Small intestine (tissue), 7 donors: ENCODE data around the gene ZBTB40. TPM values are rescaled to one million over a fixed set of nuclear protein-coding genes. Genes with fewer than 3 reads are reported as not detected.
A peak's percentile ranks its signal among the peaks of the same experiment; 100 is the strongest.

ENCODE experiments used
- DNase-seq, 2 donors: peaks; one replicate each; pipeline versions ENCODE4 v3.0.0 to v3.0.0-alpha.2; 2013
- FAIRE-seq: peaks from 2 replicates; lab custom pipeline; 2012; peaks lifted over from hg19 to GRCh38; lab: Jason Lieb, UNC
- H3K27ac ChIP-seq, 3 donors: one replicate each; pipeline ENCODE4 v1.5.1; 2013; ENCODE audit warnings: low read length in 2 of 3, mild to moderate bottlenecking in 2 of 3, control low read depth in 1 of 3, inconsistent platforms in 1 of 3, low read depth in 1 of 3, moderate library complexity in 1 of 3
- H3K27me3 ChIP-seq, 3 donors: one replicate each; pipeline ENCODE4 v1.6.1; 2013; ENCODE audit warnings: low read length in 3 of 3, inconsistent platforms in 1 of 3; ENCODE audit not compliant: control insufficient read depth in 3 of 3, insufficient read depth in 3 of 3
- H3K36me3 ChIP-seq, 3 donors: one replicate each; pipeline ENCODE4 v1.6.1; 2013; ENCODE audit warnings: low read length in 3 of 3, inconsistent platforms in 1 of 3, low read depth in 1 of 3, mild to moderate bottlenecking in 1 of 3, moderate library complexity in 1 of 3; ENCODE audit not compliant: control insufficient read depth in 3 of 3, insufficient read depth in 2 of 3
- H3K4me1 ChIP-seq, 3 donors: one replicate each; pipeline ENCODE4 v1.6.1; 2013; ENCODE audit warnings: low read length in 2 of 3, inconsistent platforms in 1 of 3, low read depth in 1 of 3, mild to moderate bottlenecking in 1 of 3, moderate library complexity in 1 of 3; ENCODE audit not compliant: control insufficient read depth in 3 of 3, insufficient read depth in 2 of 3
- H3K4me3 ChIP-seq, 3 donors: one replicate each; pipeline ENCODE4 v1.5.1; 2013; ENCODE audit warnings: low read length in 3 of 3, control low read depth in 1 of 3, inconsistent platforms in 1 of 3, low read depth in 1 of 3, mild to moderate bottlenecking in 1 of 3, moderate library complexity in 1 of 3
- H3K9me3 ChIP-seq, 2 donors: one replicate each; pipeline ENCODE4 v1.6.1; 2013; ENCODE audit warnings: low read depth in 1 of 2, low read length in 1 of 2; ENCODE audit not compliant: control insufficient read depth in 2 of 2, insufficient read depth in 1 of 2
- WGBS, 3 donors: extraction: QIAGEN DNeasy Blood & Tissue Kit; methylation state at CpG; one replicate each; pipeline ENCODE4 v1.1.7; 2013; 5-methylcytosine and 5-hydroxymethylcytosine counted together
- polyA plus RNA-seq, 4 donors: library from polyadenylated mRNA; stranded (reverse) in 3 of 4; unstranded in 1 of 4; fragments of 200-250 nt in 3 of 4; fragments of 120-200 nt in 1 of 4; gene quantifications; one replicate each; pipeline versions ENCODE4 v1.2.1 to v1.2.3, GENCODE V29; 2013
- donor health status: healthy with polysubstance abuse.
- donor health status: control.
- donor health status: control.
- donor health status: Bipolar disorder and iron deficiency.
- donor health status: healthy.

Gene ZBTB40
- polyA plus RNA-seq, 4 donors = 4.1 to 14.6 (median 6.7) TPM

DNA sequence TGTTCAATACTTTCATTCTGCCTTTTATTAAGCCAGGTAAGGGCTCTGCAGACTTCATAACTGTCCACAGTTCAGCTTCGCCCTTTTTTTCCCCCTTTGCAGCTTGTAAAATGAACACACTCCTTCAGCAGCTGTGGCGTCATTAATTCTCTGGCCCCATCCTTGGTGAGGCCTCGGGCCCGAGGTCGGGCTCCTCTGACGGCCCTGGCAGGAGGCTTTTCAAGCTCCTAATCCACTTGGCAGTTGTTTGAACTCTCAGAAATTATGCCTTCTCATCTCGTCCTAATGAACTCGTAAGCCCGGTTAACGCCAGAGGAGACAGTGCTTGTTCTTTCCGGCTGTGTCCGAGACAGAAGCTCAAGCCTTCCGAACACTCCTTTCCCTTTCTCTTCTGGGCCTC is 93.5 kb downstream of the ZBTB40 start:
- H3K36me3 ChIP-seq = no peaks in the 10 kb centered on the region
- DNase-seq = no peak
- FAIRE-seq = no peak
- peaks cover 0 to 29% (median 4%) of the 10 kb centered on the region in 3 donors for H3K27me3 ChIP-seq
- 51 to 58% (median 54%) methylated on average over 13 of the region's 13 CpGs for WGBS, 3 donors
- no peak overlapping the region for H3K27ac ChIP-seq
- H3K9me3 ChIP-seq = no peaks in the 10 kb centered on the region
- H3K4me3 ChIP-seq = no peak overlapping the region
- no peaks in the 10 kb centered on the region for H3K4me1 ChIP-seq

DNA sequence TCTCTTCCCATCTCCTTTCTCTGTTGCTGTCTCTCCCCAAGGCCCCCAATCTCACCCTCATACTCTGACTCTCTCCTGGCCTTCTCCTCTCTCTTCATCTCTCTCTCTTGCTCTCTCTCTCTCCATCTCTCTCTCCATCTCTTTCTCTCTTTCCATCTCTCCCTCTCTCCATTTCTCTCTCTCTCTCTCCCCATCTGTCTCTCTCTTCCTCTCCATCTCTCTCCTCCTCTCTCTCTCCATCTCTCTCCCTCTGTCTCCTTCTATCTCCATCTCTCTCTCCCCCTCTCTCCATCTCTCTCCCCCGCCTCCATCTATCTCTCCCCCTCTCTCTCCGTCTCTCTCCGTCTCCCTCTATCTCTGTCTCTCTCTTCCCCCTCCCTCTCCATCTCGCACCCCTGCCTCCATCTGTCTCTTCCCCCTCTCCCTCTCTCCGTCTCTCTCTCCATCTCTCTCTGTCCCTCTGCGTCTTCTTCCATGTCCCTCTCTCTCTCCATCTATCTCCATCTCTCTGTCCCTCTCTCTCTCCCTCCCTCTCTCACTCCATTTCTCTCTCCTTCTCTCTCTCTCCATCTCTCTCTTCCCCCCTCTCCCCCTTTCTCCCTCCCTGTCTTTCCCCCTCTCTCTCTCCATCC is 95.7 kb downstream of the ZBTB40 start:
- FAIRE-seq (no peak), DNase-seq (no peak)
- no peak overlapping the region for H3K27ac ChIP-seq
- 69 to 72% (median 71%) methylated on average over 6 of the region's 6 CpGs for WGBS, 3 donors
- no peak overlapping the region for H3K4me3 ChIP-seq
- H3K4me1 ChIP-seq = no peaks in the 10 kb centered on the region
- H3K9me3 ChIP-seq = no peaks in the 10 kb centered on the region
- H3K36me3 ChIP-seq = no peaks in the 10 kb centered on the region
- peaks cover 0 to 32% (median 4%) of the 10 kb centered on the region in 3 donors for H3K27me3 ChIP-seq

DNA sequence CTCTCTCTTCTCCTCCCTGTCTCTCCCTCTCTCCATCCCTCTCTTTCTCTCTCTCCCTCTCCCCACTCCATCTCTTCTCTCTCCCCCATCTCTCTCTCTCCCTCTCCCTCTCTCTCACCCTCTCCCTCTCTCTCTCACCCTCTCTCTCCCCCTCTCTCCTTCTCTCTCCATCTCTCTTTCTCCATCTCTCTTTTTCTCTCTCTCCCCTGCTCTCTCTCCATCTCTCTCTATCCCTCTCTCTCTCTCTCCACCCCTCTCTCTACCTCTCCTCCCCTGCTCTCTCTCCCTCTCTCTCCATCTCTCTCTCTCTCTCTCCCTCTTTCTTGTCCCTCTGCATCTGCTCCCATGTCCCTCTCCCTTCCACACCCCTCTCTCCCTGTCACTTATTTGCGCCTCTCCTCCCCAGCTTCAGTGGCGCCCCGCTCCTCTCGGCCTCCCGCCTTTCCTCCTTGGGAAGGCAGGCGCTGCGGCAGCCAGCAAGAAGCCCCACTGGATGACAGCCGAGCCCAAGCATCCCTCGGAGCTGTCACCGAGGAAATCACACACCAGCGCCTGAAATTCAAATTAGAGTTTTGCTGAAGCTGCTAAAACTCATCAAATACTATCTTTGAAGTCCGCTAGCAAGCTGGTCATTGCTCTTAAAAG is 96.3 kb downstream of the ZBTB40 start:
- Histone ChIP-seq H3K4me3 (no peak overlapping the region), H3K36me3 (no peaks in the 10 kb centered on the region), H3K4me1 (no peaks in the 10 kb centered on the region), H3K27me3 (peaks cover 0 to 32% (median 4%) of the 10 kb centered on the region in 3 donors), H3K27ac (no peak overlapping the region), H3K9me3 (no peaks in the 10 kb centered on the region)
- 18 to 31% (median 27%) methylated on average over 12 of the region's 12 CpGs for WGBS, 3 donors
- DNase-seq (no peak), FAIRE-seq (no peak)

DNA sequence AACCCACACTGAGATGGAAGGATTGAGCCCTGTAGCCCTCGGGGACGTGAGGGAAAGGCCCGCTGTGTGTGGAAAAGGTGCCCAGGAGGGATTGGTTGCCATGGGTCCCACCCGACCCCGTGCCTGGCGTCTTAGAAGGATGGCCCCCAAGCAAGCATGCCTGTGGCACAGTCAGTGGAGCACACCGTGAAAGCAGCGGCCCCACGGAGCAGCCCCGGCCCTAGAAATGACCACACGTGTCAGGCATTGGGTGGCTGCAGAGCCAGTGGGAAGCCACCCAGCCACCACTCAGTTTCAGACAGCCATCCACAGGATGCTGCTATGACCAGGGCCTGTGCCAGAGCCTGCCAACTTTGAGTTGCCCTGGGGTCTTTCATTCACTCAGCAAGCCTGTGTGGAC is 98.4 kb downstream of the ZBTB40 start:
- peaks cover 0 to 32% (median 4%) of the 10 kb centered on the region in 3 donors for H3K27me3 ChIP-seq

DNA sequence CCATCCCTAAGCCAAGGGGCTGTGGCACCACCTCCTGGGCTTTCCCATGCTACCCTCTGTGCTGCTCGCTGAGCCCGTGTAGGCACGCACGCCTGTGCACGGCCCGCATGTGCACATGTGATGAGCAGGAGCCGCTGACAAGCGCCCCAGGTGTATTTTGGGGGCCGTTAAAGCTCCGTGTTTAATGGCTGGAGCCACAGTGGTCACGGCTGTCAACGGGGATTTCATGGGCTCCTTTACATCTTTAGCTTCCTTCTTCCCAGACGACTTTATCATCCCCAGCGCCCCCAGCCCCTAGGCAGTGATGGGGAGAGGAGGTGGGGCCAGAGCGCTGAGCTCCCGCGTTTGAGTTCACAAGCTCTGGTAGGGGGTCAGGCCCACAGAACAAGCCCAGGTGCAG is 99.9 kb downstream of the ZBTB40 start:
- Histone ChIP-seq H3K4me3 (no peak overlapping the region), H3K9me3 (no peaks in the 10 kb centered on the region), H3K27ac (no peak overlapping the region), H3K36me3 (no peaks in the 10 kb centered on the region), H3K27me3 (peaks cover 0 to 26% (median 4%) of the 10 kb centered on the region in 3 donors), H3K4me1 (peaks cover 3 to 11% (median 7%) of the 10 kb centered on the region in 3 donors)
- WGBS, 3 donors = 70 to 76% (median 72%) methylated on average over 17 of the region's 17 CpGs
- no peak for DNase-seq
- no peak for FAIRE-seq

More for the DNA sequence above, 98.4 kb downstream of the ZBTB40 start:
- peaks cover 0 to 3% (median 1%) of the 10 kb centered on the region in 3 donors for H3K4me1 ChIP-seq
- no peak for FAIRE-seq
- H3K9me3 ChIP-seq = no peaks in the 10 kb centered on the region
- 80 to 87% (median 87%) methylated on average over 11 of the region's 11 CpGs for WGBS, 3 donors
- no peaks in the 10 kb centered on the region for H3K36me3 ChIP-seq
- DNase-seq = no peak
- no peak overlapping the region for H3K27ac ChIP-seq
- no peak overlapping the region for H3K4me3 ChIP-seq

DNA sequence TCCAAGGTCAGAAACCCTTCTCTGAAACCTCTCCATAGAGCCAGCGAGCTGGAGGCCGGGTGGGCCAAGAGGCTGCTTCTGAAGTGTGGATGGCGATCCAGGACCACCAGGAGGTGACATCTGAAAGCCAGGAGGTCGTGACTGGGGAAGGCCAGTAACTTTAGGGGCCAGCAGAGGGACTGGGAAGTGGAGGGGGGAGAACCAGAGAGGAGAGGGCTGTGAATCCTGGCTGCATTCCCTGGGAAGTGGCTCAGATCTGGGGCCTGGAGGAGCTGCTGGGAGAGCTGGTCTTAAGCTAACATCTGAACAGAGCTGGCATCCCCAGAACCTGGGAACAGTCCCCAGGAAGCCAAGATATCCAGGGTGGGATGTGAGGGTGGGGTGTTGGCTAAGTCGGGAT is 100.4 kb downstream of the ZBTB40 start:
- H3K4me1 ChIP-seq = peaks cover 3 to 12% (median 7%) of the 10 kb centered on the region in 3 donors
- no peak overlapping the region for H3K4me3 ChIP-seq
- no peak overlapping the region for H3K27ac ChIP-seq
- FAIRE-seq (no peak), DNase-seq (no peak)
- no peaks in the 10 kb centered on the region for H3K36me3 ChIP-seq
- H3K9me3 ChIP-seq = no peaks in the 10 kb centered on the region
- 56 to 65% (median 61%) methylated on average over 5 of the region's 5 CpGs for WGBS, 3 donors
- peaks cover 0 to 26% (median 4%) of the 10 kb centered on the region in 3 donors for H3K27me3 ChIP-seq

DNA sequence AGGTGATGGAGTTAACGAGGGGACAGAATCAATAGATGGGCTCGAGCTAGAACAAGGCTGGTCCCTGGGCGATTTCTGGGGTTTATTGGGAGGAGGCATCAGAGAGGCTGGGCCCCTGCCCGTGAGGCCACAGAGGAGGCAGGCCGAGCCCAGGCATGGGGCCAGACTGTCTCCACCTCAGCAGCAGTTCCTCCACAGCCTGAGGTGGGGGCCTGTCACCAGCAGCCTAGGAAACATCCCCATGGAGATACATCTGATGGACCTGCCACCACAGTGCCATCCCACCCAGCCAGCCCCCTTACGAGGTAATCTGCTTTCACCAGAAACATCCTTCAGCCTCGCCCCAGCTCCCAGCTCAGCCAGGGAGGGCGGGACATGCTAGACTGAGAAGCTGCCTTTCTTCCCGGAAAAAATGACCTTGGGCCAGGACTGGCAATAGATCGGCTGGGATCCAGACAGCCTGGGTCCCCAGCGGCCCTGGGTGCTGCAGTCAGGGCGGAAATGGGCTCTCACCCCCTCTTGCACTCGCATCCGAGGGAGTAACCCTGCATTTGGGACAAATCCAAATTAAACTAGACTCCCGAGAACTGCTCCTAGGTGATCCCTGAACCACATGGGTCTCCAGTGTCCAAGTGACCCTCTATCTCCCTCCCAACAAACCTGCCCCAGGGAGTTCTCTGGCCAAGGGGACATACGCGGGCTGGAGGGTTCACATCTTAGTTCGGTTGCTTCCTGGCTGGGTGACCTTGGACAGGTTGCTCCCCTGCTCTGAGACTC is 101.6 kb downstream of the ZBTB40 start:
- Histone ChIP-seq H3K27me3 (peaks cover 0 to 18% (median 4%) of the 10 kb centered on the region in 3 donors), H3K27ac (peak overlapping the region in 1 of 3 donors; percentile 42), H3K36me3 (no peaks in the 10 kb centered on the region), H3K9me3 (no peaks in the 10 kb centered on the region), H3K4me3 (no peak overlapping the region), H3K4me1 (peaks cover 3 to 12% (median 7%) of the 10 kb centered on the region in 3 donors)
- FAIRE-seq (no peak), DNase-seq (peak in 1 of 2 donors; percentile 61)
- WGBS, 3 donors = 21 to 48% (median 38%) methylated on average over 18 of the region's 18 CpGs

DNA sequence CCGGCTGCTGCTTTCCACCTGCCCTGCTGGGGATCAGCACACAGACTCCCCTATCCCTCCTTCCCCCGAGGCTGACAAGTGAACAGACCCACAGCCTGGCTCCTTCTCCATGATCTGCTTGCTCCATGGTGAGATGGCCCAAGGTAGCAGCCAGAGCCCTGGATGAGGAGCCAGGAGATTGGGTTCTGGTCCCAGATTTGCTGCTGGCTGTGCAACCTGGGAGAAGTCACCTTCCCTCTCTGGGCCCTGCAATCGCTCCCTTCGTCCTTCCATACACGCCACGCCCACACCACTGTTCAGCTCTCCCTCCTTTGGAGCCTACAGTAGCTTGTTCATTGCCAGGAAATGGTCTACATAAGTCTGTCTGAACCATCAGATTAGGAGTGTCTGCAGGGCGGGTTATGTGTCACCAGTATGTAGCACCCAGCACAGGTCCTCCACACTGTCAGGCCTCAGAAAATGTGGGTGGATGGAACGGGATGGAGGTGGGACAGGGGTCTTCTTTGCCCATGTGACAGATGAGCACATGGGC is 102.4 kb downstream of the ZBTB40 start:
- no peaks in the 10 kb centered on the region for H3K9me3 ChIP-seq
- H3K36me3 ChIP-seq = no peaks in the 10 kb centered on the region
- no peak for FAIRE-seq
- peak overlapping the region in 2 of 3 donors; percentile 42 to 61 for H3K27ac ChIP-seq
- peaks cover 0 to 16% (median 4%) of the 10 kb centered on the region in 3 donors for H3K27me3 ChIP-seq
- H3K4me1 ChIP-seq = peaks cover 3 to 12% (median 7%) of the 10 kb centered on the region in 3 donors
- 36 to 70% (median 44%) methylated on average over 8 of the region's 8 CpGs for WGBS, 3 donors
- no peak overlapping the region for H3K4me3 ChIP-seq
- peak in 1 of 2 donors; percentile 70 for DNase-seq
